Peyer's patch (tissue), 4 donors: Measurements from ENCODE around the gene FITM1.

Experiments used
- POLR2A ChIP-seq, 2 donors: fragments of 450-650 bp; IDR thresholded peaks; one replicate each; pipeline ENCODE4 v1.5.1; 2017; ENCODE audit warnings: antibody characterized with exemption in 2 of 2, mild to moderate bottlenecking in 2 of 2, moderate library complexity in 2 of 2
- TF ChIP-seq, protein P1 (sequence below), 6 experiments: fragments of 450-650 bp in 4 of 6; fragments of 200-600 bp in 2 of 6; sonication (generic) in 1 of 6; IDR thresholded peaks; one replicate each; pipeline ENCODE4 v1.5.1; 2017 to 2019; ENCODE audit warnings: antibody characterized with exemption in 6 of 6, mild to moderate bottlenecking in 3 of 6, moderate library complexity in 1 of 6

DNA sequence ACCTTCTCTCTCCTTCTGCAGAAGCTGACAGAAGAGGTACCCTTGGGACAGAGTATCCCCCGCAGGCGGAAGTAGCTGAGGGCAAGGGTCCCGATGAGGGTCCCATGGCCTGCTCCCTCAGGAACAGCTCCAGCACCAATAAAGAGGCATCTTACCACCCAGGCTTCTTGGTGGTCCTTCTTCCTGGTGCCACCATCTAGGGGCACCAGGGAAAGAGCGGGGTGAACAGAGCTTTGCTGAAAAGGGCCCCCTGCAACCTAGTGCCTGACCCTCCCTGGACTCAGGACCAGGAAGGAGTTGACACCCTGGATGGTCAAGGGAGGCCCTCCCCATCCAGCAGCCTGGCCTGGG lies 30.0 kb downstream of the FITM1 start:
- TF ChIP-seq, protein P1, sequence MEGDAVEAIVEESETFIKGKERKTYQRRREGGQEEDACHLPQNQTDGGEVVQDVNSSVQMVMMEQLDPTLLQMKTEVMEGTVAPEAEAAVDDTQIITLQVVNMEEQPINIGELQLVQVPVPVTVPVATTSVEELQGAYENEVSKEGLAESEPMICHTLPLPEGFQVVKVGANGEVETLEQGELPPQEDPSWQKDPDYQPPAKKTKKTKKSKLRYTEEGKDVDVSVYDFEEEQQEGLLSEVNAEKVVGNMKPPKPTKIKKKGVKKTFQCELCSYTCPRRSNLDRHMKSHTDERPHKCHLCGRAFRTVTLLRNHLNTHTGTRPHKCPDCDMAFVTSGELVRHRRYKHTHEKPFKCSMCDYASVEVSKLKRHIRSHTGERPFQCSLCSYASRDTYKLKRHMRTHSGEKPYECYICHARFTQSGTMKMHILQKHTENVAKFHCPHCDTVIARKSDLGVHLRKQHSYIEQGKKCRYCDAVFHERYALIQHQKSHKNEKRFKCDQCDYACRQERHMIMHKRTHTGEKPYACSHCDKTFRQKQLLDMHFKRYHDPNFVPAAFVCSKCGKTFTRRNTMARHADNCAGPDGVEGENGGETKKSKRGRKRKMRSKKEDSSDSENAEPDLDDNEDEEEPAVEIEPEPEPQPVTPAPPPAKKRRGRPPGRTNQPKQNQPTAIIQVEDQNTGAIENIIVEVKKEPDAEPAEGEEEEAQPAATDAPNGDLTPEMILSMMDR (IDR thresholded peaks at IDR 0.05): no peak
- TF ChIP-seq POLR2A (IDR thresholded peaks at IDR 0.05): no peak
